GM21447 (cell line): ENCODE data around the gene ACYP2.
"Not testable (repeated sequence)": the region's sequence is repeated elsewhere in the genome, so short reads cannot be mapped to it uniquely, and the experiment has no call there.

Experiments
- ATAC-seq: cut with Tn5 transposase; IDR thresholded peaks from one replicate; pipeline ENCODE4 v1.9.1; 2021; ENCODE audit not compliant: unreplicated experiment

ACYP2 gene

GRCh38 chr2:54115284-54116137 is at the start of gene ACYP2:
ACYP2 (plus strand) TSS chr2:54115615.
- peak; percentile 90 for ATAC-seq

- ATAC-seq: no peak
Measured at GRCh38 chr2:54065891-54066290, 49.5 kb upstream of the ACYP2 start.

DNA sequence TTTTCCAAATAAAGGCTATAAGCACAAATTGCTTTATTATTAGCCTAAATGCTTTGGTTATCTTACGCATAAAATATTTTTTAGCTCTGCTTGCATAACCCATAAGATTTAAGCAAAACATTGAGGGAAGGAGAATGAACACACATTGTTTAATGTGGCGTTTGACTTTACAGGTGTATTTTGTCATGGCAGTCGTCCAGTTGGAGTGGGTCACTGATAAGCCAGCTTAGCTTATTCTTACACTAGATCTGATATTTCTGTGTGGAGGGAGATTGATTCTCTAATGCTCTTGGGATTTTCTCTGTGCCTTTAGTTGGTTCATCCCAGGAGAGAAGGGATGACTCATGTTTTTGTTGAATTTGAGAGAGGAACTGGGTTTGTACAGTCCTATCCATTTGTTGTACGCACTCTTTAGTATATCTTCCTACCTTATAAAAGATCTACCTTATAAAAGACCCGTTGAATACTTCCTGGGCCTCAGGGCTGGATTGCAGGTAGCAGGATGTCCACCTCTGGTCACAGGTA is 47.5 kb upstream of the ACYP2 start:
- no peak for ATAC-seq

DNA sequence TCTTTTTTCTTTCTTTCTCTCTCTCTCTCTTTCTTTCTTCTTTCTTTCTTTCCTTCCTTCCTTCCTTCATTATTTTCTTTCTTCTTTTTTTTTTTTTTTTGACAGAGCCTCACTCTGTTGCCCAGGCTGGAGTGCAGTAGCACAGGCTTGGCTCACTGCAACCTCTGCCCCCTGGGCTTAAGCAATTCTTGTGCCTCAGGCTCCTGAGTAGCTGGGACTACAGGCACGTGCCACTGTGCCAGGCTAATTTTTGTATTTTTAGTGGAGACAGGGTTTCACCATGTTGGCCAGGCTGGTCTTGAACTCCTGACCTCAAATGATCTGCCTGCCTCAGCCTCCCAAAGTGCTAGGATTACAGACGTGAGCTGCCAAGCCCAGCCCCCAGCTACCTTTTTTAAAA is 42.9 kb upstream of the ACYP2 start:
- ATAC-seq: not testable (repeated sequence)

- ATAC-seq: peak; percentile 58
Measured at GRCh38 chr2:54073796-54074195, 41.6 kb upstream of the ACYP2 start.

- no peak for ATAC-seq
Measured at GRCh38 chr2:54074606-54075341, 40.6 kb upstream of the ACYP2 start.

- no peak for ATAC-seq
Measured at GRCh38 chr2:54076586-54076985, 38.8 kb upstream of the ACYP2 start.

- ATAC-seq: no peak
Measured at GRCh38 chr2:54077088-54077900, 38.1 kb upstream of the ACYP2 start.

- no peak for ATAC-seq
Measured at GRCh38 chr2:54079331-54079730, 36.1 kb upstream of the ACYP2 start.

GRCh38 chr2:54081574-54081973 is 33.8 kb upstream of the ACYP2 start:
- peak; percentile 95 for ATAC-seq

- no peak for ATAC-seq
Measured at GRCh38 chr2:54083021-54083420, 32.4 kb upstream of the ACYP2 start.

DNA sequence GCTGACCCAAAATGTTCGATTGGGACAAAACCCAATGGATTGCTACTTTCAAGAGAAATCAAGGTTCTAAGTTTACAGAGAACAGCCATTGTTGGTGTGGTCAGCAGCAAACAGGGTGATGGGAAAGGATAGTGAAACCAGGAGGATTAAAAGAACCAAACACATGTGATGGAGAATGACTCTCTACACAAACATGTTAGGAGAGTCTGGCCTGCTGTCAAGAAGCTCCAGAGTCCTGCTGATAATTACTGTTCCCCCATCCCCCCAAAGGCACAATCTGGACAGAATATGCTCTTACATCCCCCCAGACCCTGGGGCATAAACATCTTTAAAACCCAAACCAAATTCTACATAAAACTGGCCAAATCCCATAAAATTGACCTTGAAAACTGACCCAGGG is 32.0 kb upstream of the ACYP2 start:
- no peak for ATAC-seq

DNA sequence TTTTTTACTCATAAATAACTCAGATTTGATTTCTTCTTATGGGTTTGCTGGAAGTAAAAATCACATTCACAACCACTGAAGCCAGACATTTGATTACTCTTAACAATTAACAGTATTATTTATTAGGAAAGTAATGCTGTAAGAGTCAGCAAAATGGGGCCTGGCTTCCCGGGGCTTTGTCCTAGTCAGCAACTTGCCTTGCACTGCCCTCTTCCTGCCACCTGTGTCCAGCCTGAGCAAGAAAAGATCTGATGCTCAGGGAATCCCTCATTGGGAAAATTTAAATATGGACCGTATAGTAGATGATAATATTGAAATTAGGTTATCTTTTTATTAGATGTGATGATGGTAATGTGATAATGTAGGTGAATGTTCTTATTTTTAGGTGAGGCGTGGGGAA is 30.8 kb upstream of the ACYP2 start:
- ATAC-seq: no peak

- ATAC-seq: no peak
Measured at GRCh38 chr2:54085069-54085468, 30.3 kb upstream of the ACYP2 start.

- ATAC-seq: no peak
Measured at GRCh38 chr2:54086157-54086556, 29.3 kb upstream of the ACYP2 start.

- no peak for ATAC-seq
Measured at GRCh38 chr2:54088191-54088634, 27.2 kb upstream of the ACYP2 start.

DNA sequence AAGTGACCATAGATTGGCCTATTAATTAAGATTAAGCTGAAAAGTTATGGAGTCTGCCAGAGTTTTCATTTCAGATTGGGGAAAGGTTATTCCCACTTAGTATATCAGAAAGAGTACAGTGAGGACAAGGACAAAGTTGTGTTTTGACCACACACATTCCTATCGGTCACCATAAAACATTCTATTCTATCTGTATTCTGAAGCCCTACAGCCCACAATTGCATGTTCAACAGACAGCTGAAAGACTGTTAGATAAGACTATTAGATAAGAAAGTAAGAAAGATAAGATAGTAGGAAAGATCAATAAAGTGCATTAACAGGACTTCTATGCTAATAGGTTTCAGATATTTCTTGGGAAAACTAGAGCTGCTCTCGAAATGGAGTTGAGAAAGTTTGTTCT is 26.7 kb upstream of the ACYP2 start:
- no peak for ATAC-seq

DNA sequence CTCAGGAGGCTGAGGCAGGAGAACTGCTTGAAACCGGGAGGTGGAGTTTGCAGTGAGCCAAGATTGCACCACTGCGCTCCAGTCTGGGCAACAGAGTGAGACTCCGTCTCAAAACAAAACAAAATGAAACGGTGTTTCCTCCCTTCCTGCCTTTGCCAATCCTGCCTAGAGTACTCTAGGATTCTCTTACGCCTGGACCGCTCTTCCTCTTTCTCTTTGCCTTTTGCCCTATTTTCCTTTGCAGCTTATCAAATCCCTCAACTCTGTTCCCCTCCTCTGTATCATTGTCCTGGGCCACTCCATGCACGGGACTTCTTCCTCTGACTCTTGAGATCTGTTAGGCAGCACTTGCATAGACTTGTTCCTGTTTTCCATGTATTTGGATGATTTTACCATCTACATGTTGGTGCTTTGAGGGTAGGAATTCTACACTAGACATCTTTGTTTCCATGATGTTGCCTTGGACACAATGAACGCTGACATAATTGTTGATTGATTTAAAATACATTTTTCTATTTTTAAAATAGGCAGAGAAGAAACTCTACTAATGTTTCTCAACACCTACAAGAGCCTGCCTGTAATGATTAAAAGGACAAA is 24.8 kb upstream of the ACYP2 start:
- no peak for ATAC-seq

- peak; percentile 59 for ATAC-seq
Measured at GRCh38 chr2:54092940-54093339, 22.5 kb upstream of the ACYP2 start.

GRCh38 chr2:54095406-54095805 is 20.0 kb upstream of the ACYP2 start:
- not testable (repeated sequence) for ATAC-seq

- ATAC-seq: not testable (repeated sequence)
Measured at GRCh38 chr2:54096141-54096540, 19.3 kb upstream of the ACYP2 start.
